GM18511 (cell line): ENCODE results near the gene NBL1.

Experiments
- ATAC-seq: cut with Tn5 transposase; IDR thresholded peaks from one replicate; pipeline ENCODE4 v1.9.1; 2021; ENCODE audit warnings: mild to moderate bottlenecking, moderate library complexity; ENCODE audit not compliant: unreplicated experiment

The NBL1 gene

GRCh38 chr1:19695772-19696171 is 51.7 kb downstream of the NBL1 start:
- ATAC-seq = no peak

- no peak for ATAC-seq
These were observed 52.7 kb downstream of the NBL1 start for GRCh38 chr1:19696820-19697219.

- no peak for ATAC-seq
These were observed 54.1 kb downstream of the NBL1 start for GRCh38 chr1:19698181-19698580.

- ATAC-seq = no peak
These were observed 56.1 kb downstream of the NBL1 start for GRCh38 chr1:19700079-19700777.

- ATAC-seq = no peak
These were observed 59.2 kb downstream of the NBL1 start for GRCh38 chr1:19703280-19703679.

GRCh38 chr1:19704247-19705113 is 60.4 kb downstream of the NBL1 start:
- no peak for ATAC-seq

- no peak for ATAC-seq
These were observed 61.4 kb downstream of the NBL1 start for GRCh38 chr1:19705464-19705863.

- no peak for ATAC-seq
These were observed 62.0 kb downstream of the NBL1 start for GRCh38 chr1:19706136-19706535.
